Measurements from ENCODE around the gene GABRA4. TPM values are rescaled to one million over a fixed set of nuclear protein-coding genes. Genes with fewer than 3 reads are reported as not detected.

The GABRA4 gene
- total RNA-seq, 4 donors from 2014 or later, result 0.34 to 2.2 (median 0.58) TPM

DNA sequence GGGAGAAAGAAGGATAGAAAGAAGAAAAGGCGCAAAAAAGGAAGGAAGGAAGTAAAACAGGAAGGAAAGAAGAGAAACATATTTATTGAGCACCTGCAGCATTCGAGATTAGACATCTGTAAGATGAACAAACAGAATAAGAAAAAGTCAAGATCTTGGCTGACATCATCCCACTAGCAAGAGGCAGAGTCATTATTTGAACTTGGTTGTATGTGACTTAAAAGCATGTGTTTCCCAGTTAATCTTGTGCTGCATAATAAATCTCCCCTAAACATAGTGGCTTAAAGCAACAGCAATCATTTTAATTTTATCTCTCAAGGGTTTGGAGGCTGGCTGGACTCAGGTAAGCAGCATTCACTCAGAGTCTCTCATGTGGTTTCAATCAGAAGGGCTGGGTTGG lies 45.8 kb downstream of the GABRA4 start:
- no peaks in the 10 kb centered on the region for H3K9me3 ChIP-seq
- no peak for DNase-seq (ENCODE audit: low spot score in 2 of 2)
- no peaks in the 10 kb centered on the region for H3K4me1 ChIP-seq
- H3K36me3 ChIP-seq, result no peaks in the 10 kb centered on the region
- H3K27ac ChIP-seq, result no peak overlapping the region
- H3K27me3 ChIP-seq, result no peaks in the 10 kb centered on the region
- H3K4me3 ChIP-seq, result no peak overlapping the region
- TF ChIP-seq POLR2AphosphoS5 (IDR thresholded peaks at IDR 0.05) (no peak), EP300 (IDR thresholded peaks at IDR 0.05) (no peak), POLR2A (IDR thresholded peaks at IDR 0.05) (no peak)
- TF ChIP-seq, protein P1, sequence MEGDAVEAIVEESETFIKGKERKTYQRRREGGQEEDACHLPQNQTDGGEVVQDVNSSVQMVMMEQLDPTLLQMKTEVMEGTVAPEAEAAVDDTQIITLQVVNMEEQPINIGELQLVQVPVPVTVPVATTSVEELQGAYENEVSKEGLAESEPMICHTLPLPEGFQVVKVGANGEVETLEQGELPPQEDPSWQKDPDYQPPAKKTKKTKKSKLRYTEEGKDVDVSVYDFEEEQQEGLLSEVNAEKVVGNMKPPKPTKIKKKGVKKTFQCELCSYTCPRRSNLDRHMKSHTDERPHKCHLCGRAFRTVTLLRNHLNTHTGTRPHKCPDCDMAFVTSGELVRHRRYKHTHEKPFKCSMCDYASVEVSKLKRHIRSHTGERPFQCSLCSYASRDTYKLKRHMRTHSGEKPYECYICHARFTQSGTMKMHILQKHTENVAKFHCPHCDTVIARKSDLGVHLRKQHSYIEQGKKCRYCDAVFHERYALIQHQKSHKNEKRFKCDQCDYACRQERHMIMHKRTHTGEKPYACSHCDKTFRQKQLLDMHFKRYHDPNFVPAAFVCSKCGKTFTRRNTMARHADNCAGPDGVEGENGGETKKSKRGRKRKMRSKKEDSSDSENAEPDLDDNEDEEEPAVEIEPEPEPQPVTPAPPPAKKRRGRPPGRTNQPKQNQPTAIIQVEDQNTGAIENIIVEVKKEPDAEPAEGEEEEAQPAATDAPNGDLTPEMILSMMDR (IDR thresholded peaks at IDR 0.05), result no peak
- WGBS, result 32% methylated on average over 2 of the region's 2 CpGs

DNA sequence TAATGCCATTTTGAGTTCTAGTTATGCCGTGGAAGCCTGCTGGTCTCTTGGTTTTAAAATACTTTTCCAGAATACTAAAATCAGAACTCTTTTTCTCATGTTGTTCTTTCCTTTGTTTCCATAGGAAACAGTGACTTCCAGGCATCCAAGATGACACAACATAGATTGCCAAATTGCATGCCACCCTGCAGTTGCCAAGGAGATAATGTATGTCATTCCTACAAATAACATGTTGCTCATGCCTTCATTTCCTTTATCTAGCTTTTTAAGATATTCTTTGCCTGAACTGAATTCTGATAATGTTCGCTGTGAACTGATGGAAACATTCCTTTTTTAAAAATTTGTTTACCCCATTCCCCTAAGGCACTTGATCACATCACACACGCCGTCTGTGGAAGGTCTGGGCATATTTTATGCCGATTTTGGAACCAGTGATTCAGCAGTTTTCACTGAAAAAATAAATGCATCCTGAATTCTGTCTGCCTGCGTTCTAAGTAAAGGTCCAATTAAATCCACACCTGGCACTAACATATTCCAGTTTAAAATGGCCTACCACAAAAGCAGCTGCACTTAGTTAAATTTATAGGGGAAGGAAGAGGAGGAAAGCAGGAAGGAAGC lies 46.4 kb downstream of the GABRA4 start:
- Histone ChIP-seq H3K9me3 (no peaks in the 10 kb centered on the region), H3K36me3 (no peaks in the 10 kb centered on the region), H3K27ac (no peak overlapping the region), H3K4me3 (no peak overlapping the region), H3K4me1 (no peaks in the 10 kb centered on the region), H3K27me3 (no peaks in the 10 kb centered on the region)
- DNase-seq (ENCODE audit: low spot score in 2 of 2), result no peak
- TF ChIP-seq POLR2A (IDR thresholded peaks at IDR 0.05), result no peak
- no peak for TF ChIP-seq POLR2AphosphoS5 (IDR thresholded peaks at IDR 0.05)
- no peak for TF ChIP-seq EP300 (IDR thresholded peaks at IDR 0.05)
- TF ChIP-seq, protein P1 (IDR thresholded peaks at IDR 0.05), result no peak
- WGBS, result 28% methylated on average over 6 of the region's 6 CpGs

DNA sequence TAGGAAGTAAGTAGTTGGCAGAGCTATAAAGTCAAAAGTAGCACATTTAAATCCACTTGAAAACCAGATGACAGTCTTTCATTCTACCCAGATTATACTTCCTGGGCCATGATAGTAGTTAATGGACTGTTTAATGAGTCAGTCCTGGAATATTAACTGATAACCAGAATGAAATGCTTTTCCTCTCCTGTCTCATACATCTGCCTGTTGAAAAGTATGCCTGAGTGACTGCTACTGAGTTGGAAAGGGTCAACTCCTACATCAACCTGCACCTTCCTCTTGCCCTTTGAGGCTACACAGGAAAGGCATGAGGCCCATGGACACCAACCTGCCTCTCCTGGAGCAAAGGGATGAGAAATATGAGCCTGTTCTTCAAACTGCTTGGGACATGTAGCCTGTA lies 48.3 kb downstream of the GABRA4 start:
- Histone ChIP-seq H3K27me3 (no peaks in the 10 kb centered on the region), H3K27ac (no peak overlapping the region), H3K4me3 (no peak overlapping the region), H3K4me1 (no peaks in the 10 kb centered on the region), H3K36me3 (no peaks in the 10 kb centered on the region), H3K9me3 (no peaks in the 10 kb centered on the region)
- no peak for DNase-seq (ENCODE audit: low spot score in 2 of 2)
- TF ChIP-seq EP300 (IDR thresholded peaks at IDR 0.05), result no peak
- TF ChIP-seq, protein P1 (IDR thresholded peaks at IDR 0.05), result no peak
- TF ChIP-seq POLR2A (IDR thresholded peaks at IDR 0.05), result no peak

DNA sequence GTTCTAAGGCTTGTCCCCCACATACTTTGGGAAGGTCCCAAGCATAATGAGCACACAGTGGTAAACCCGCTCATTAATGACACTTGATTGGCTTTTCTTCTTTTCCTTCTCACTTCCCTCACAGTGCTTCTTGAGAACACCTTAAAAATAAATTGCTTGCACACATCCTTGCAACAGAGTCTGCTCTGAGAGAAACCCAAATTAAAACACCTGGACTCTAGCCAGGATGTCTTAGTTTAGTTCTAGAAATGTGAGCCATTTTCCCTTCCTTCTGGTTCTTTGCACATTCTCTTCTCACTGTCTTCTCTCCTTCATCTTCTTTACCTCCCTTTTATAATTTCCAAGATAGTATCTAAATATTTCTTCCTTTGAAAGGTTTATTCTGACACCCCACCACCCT lies 49.0 kb downstream of the GABRA4 start:
- TF ChIP-seq EP300 (IDR thresholded peaks at IDR 0.05), result no peak
- TF ChIP-seq POLR2A (IDR thresholded peaks at IDR 0.05), result no peak
- TF ChIP-seq, protein P1 (IDR thresholded peaks at IDR 0.05), result no peak
- no peak for TF ChIP-seq POLR2AphosphoS5 (IDR thresholded peaks at IDR 0.05)
- H3K4me3 ChIP-seq, result no peak overlapping the region
- WGBS, result 93% methylated on average over 1 of the region's 1 CpG
- no peak for DNase-seq (ENCODE audit: low spot score in 2 of 2)
- no peak overlapping the region for H3K27ac ChIP-seq
- H3K27me3 ChIP-seq, result no peaks in the 10 kb centered on the region
- H3K4me1 ChIP-seq, result no peaks in the 10 kb centered on the region
- H3K36me3 ChIP-seq, result no peaks in the 10 kb centered on the region
- no peaks in the 10 kb centered on the region for H3K9me3 ChIP-seq

DNA sequence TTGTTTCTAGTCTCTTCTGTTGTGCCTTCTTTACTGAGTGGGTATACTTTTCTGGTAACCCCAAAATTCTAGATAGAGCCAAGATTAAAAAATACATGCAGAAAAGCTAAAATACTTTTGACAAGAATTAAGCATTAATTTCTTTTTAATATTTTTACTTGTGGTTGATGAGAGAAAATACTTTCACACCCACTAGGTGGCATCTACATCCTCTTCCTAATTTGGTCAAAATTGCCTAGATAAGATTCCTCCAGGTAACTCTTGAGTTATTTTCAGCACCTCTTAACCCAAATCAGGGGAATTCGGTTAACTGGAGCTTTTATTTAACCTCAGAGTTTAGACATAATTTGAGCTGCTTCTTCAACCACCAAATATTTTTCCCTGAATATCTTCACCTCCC lies 55.9 kb downstream of the GABRA4 start:
- Histone ChIP-seq H3K27ac (no peak overlapping the region), H3K4me3 (no peak overlapping the region), H3K36me3 (no peaks in the 10 kb centered on the region), H3K9me3 (no peaks in the 10 kb centered on the region), H3K4me1 (no peaks in the 10 kb centered on the region), H3K27me3 (no peaks in the 10 kb centered on the region)
- no peak for DNase-seq (ENCODE audit: low spot score in 2 of 2)
- TF ChIP-seq POLR2AphosphoS5 (IDR thresholded peaks at IDR 0.05), result no peak
- TF ChIP-seq POLR2A (IDR thresholded peaks at IDR 0.05), result no peak
- TF ChIP-seq, protein P1 (IDR thresholded peaks at IDR 0.05), result no peak
- no peak for TF ChIP-seq EP300 (IDR thresholded peaks at IDR 0.05)
- 69% methylated on average over 1 of the region's 1 CpG for WGBS
